Caco-2 (cell line): Measurements from ENCODE around the gene PVALEF. TPM values are rescaled to one million over a fixed set of nuclear protein-coding genes. Genes with fewer than 3 reads are reported as not detected.

ENCODE experiments used
- BruUV-seq: library from RNA; stranded (reverse); fragments of 400-500 nt; replicated peaks from 2 replicates; lab custom pipeline; 2021; lab: Mats Ljungman, UMichigan
- CTCF ChIA-PET: fragments of 300-600 bp; sonication (Branson Sonifier 250); formaldehyde crosslinking; loops from one replicate; lab custom pipeline; 2022; ENCODE audit warnings: antibody characterized with exemption; lab: Charles Lee
- POLR2A ChIA-PET: fragments of 300-600 bp; sonication (Branson Sonifier 250); formaldehyde crosslinking; loops from one replicate; lab custom pipeline; 2022; ENCODE audit warnings: antibody characterized with exemption; lab: Charles Lee
- DNase-seq, 2 experiments: peaks; one replicate each; pipeline versions ENCODE4 v3.0.0 to v3.0.0-alpha.2; 2020 to 2022
- H3K27me3 ChIP-seq: replicated peaks from 2 replicates; pipeline ENCODE4 v1.6.0; 2011; ENCODE audit warnings: low read length; ENCODE audit not compliant: control insufficient read depth, insufficient read depth
- H3K36me3 ChIP-seq: 2 replicates; pipeline ENCODE4 v1.5.1; 2011; ENCODE audit warnings: low read length; ENCODE audit not compliant: control insufficient read depth, insufficient read depth
- H3K4me1 ChIP-seq: fragments of 250-450 bp; sonication (Bioruptor Pico); 2 replicates; pipeline ENCODE4 v1.5.1; 2020; ENCODE audit warnings: mild to moderate bottlenecking
- H3K4me3 ChIP-seq: 2 replicates; pipeline ENCODE4 v1.5.1; 2011; ENCODE audit warnings: low read depth, mild to moderate bottlenecking, control low read depth, low read length
- H3K9me3 ChIP-seq: fragments of 250-450 bp; sonication (Bioruptor Pico); 2 replicates; pipeline ENCODE4 v1.5.1; 2020; ENCODE audit warnings: mild to moderate bottlenecking, moderate library complexity
- H3K27ac Mint-ChIP-seq: one replicate; pipeline ENCODE4 v1.8.0; 2022; ENCODE audit warnings: mixed read lengths; ENCODE audit not compliant: unreplicated experiment
- H3K27me3 Mint-ChIP-seq: one replicate; pipeline ENCODE4 v1.8.0; 2022; ENCODE audit warnings: mixed read lengths; ENCODE audit not compliant: insufficient read depth, unreplicated experiment
- H3K36me3 Mint-ChIP-seq: one replicate; pipeline ENCODE4 v1.8.0; 2022; ENCODE audit warnings: mild to moderate bottlenecking, mixed read lengths; ENCODE audit not compliant: insufficient read depth, unreplicated experiment
- H3K4me1 Mint-ChIP-seq: one replicate; pipeline ENCODE4 v1.8.0; 2022; ENCODE audit warnings: low read depth, mixed read lengths; ENCODE audit not compliant: unreplicated experiment
- H3K4me3 Mint-ChIP-seq: one replicate; pipeline ENCODE4 v1.8.0; 2022; ENCODE audit warnings: mild to moderate bottlenecking, moderate library complexity, mixed read lengths; ENCODE audit not compliant: unreplicated experiment
- H3K9me3 Mint-ChIP-seq: one replicate; pipeline ENCODE4 v1.8.0; 2022; ENCODE audit warnings: mixed read lengths; ENCODE audit not compliant: unreplicated experiment
- intact Hi-C: fragments of 100-400 bp; cut with micrococcal nuclease; formaldehyde crosslinking; loops from one replicate; pipeline ENCODE4 v1.10.0; 2022; ENCODE audit not compliant: unreplicated experiment
- total RNA-seq: library from RNA; stranded (reverse); gene quantifications from 2 replicates; pipeline ENCODE4 v1.2.3, GENCODE V29; 2022
- TF ChIP-seq, protein P1 (sequence below), 2 experiments: fragments of 200-600 bp in 1 of 2; IDR thresholded peaks; 1 replicate in 1 of 2; 2 replicates in 1 of 2; pipeline versions ENCODE4 v1.5.1 to v1.8.0; 2011 to 2022; ENCODE audit warnings: antibody characterized with exemption in 1 of 2, control low read depth in 1 of 2, inconsistent platforms in 1 of 2, low read depth in 1 of 2, low read length in 1 of 2, mild to moderate bottlenecking in 1 of 2, moderate library complexity in 1 of 2; ENCODE audit not compliant: insufficient read depth in 1 of 2, severe bottlenecking in 1 of 2, unreplicated experiment in 1 of 2

PVALEF gene
- total RNA-seq, 1 experiment from 2014 or later: not detected

DNA sequence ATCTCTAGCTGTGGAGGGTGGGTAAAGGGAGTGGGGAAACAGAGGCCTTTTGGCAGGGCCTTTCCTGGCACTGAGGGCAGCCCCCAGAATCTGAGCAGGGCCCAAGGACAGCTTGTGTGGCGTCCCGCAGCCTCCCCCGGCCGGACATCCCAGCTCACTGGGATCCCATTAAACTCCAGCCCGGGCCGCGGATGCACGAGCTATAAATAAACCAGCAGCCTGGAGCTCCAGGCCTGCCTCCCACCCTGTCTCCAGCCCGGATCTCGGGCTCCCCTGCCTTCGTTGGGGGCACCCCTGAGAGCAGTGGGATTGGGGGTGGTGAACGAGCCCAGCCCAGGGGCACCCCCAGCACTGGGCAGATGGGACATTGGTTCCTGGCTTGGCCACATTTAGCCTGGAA lies 14.6 kb downstream of the PVALEF start:
- no TSS peak for BruUV-seq
- DNase-seq: no peak
- H3K4me1 ChIP-seq: no peaks in the 10 kb centered on the region
- H3K4me3 ChIP-seq: no peak overlapping the region
- H3K36me3 ChIP-seq: no peaks in the 10 kb centered on the region
- intact Hi-C loops: no loop called here
- Mint-ChIP-seq H3K4me1 (no peaks in the 10 kb centered on the region), H3K27me3 (no peaks in the 10 kb centered on the region), H3K36me3 (no peaks in the 10 kb centered on the region), H3K27ac (no peak overlapping the region), H3K4me3 (no peak overlapping the region), H3K9me3 (no peaks in the 10 kb centered on the region)
- ChIA-PET CTCF (interaction anchor here (0.5 kb wide), 1 partner anchor 34 kb away, joined by 6 read pairs; no protein-coding TSS in a partner anchor), POLR2A (no interaction called here)
- H3K9me3 ChIP-seq: peaks cover 11% of the 10 kb centered on the region
- H3K27me3 ChIP-seq: no peaks in the 10 kb centered on the region
- TF ChIP-seq, protein P1, sequence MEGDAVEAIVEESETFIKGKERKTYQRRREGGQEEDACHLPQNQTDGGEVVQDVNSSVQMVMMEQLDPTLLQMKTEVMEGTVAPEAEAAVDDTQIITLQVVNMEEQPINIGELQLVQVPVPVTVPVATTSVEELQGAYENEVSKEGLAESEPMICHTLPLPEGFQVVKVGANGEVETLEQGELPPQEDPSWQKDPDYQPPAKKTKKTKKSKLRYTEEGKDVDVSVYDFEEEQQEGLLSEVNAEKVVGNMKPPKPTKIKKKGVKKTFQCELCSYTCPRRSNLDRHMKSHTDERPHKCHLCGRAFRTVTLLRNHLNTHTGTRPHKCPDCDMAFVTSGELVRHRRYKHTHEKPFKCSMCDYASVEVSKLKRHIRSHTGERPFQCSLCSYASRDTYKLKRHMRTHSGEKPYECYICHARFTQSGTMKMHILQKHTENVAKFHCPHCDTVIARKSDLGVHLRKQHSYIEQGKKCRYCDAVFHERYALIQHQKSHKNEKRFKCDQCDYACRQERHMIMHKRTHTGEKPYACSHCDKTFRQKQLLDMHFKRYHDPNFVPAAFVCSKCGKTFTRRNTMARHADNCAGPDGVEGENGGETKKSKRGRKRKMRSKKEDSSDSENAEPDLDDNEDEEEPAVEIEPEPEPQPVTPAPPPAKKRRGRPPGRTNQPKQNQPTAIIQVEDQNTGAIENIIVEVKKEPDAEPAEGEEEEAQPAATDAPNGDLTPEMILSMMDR (IDR thresholded peaks at IDR 0.05; ENCODE audit: insufficient read depth in 1 of 2, low read depth in 1 of 2, low read length in 1 of 2, severe bottlenecking in 1 of 2, unreplicated experiment in 1 of 2): no peak

- Mint-ChIP-seq H3K36me3 (no peaks in the 10 kb centered on the region), H3K4me1 (no peaks in the 10 kb centered on the region), H3K27ac (no peak overlapping the region), H3K9me3 (no peaks in the 10 kb centered on the region), H3K27me3 (no peaks in the 10 kb centered on the region), H3K4me3 (no peak overlapping the region)
- Histone ChIP-seq H3K36me3 (no peaks in the 10 kb centered on the region), H3K4me3 (no peak overlapping the region), H3K27me3 (no peaks in the 10 kb centered on the region), H3K9me3 (no peaks in the 10 kb centered on the region), H3K4me1 (no peaks in the 10 kb centered on the region)
- intact Hi-C loops: no loop called here
- BruUV-seq: no TSS peak
- ChIA-PET CTCF (no interaction called here), POLR2A (no interaction called here)
- TF ChIP-seq, protein P1 (IDR thresholded peaks at IDR 0.05; ENCODE audit: insufficient read depth in 1 of 2, low read depth in 1 of 2, low read length in 1 of 2, severe bottlenecking in 1 of 2, unreplicated experiment in 1 of 2): no peak
- DNase-seq: no peak
Measured at GRCh38 chr17:81180836-81181810, 15.8 kb downstream of the PVALEF start.

- H3K9me3 Mint-ChIP-seq: no peaks in the 10 kb centered on the region
- H3K27ac Mint-ChIP-seq: no peak overlapping the region
- H3K4me1 Mint-ChIP-seq: no peaks in the 10 kb centered on the region
- Histone ChIP-seq H3K36me3 (no peaks in the 10 kb centered on the region), H3K4me3 (no peak overlapping the region), H3K9me3 (no peaks in the 10 kb centered on the region), H3K27me3 (no peaks in the 10 kb centered on the region), H3K4me1 (no peaks in the 10 kb centered on the region)
- no peaks in the 10 kb centered on the region for H3K36me3 Mint-ChIP-seq
- no peak overlapping the region for H3K4me3 Mint-ChIP-seq
- TF ChIP-seq, protein P1 (IDR thresholded peaks at IDR 0.05; ENCODE audit: insufficient read depth in 1 of 2, low read depth in 1 of 2, low read length in 1 of 2, severe bottlenecking in 1 of 2, unreplicated experiment in 1 of 2): no peak
- no peak for DNase-seq
- no peaks in the 10 kb centered on the region for H3K27me3 Mint-ChIP-seq
- ChIA-PET CTCF (no interaction called here), POLR2A (no interaction called here)
- intact Hi-C loops: no loop called here
- BruUV-seq: no TSS peak
Measured at GRCh38 chr17:81181811-81182185, 16.5 kb downstream of the PVALEF start.
